IMR-90 (cell line): ENCODE results near the gene CUBN. TPM values are rescaled to one million over a fixed set of nuclear protein-coding genes. Genes with fewer than 3 reads are reported as not detected.

ENCODE experiments used
- ATAC-seq: fragments of 200-7000 bp; cut with Tn5 transposase; 2 replicates; pipeline ENCODE4 v1.9.1; 2020; ENCODE audit warnings: low read depth, mild to moderate bottlenecking, moderate library complexity
- BruUV-seq: library from RNA; stranded (reverse); fragments of 400-500 nt; replicated peaks from 2 replicates; lab custom pipeline; 2021; lab: Mats Ljungman, UMichigan
- CTCF ChIA-PET: fragments of 300-600 bp; formaldehyde crosslinking; extraction: SDS; loops from one replicate; lab custom pipeline; 2021; ENCODE audit warnings: antibody characterized with exemption; lab: Yijun Ruan, JAX
- POLR2A ChIA-PET: fragments of 300-600 bp; sonication (Branson Sonifier 250); formaldehyde crosslinking; loops from one replicate; lab custom pipeline; 2022; ENCODE audit warnings: antibody characterized with exemption; ENCODE audit not compliant: unreplicated experiment; lab: Charles Lee
- DNase-seq: peaks from one replicate; pipeline ENCODE4 v3.0.0; 2013
- H2AFZ ChIP-seq: replicated peaks from 2 replicates; pipeline ENCODE3; 2013; ENCODE audit warnings: low read length, mild to moderate bottlenecking; ENCODE audit not compliant: poor library complexity
- H2AK5ac ChIP-seq: 2 replicates; pipeline ENCODE4 v1.6.1; 2013; ENCODE audit warnings: low read depth, low read length, inconsistent platforms
- H2AK9ac ChIP-seq: replicated peaks from 2 replicates; pipeline ENCODE3; 2013; ENCODE audit warnings: mild to moderate bottlenecking, low read depth, low read length, moderate library complexity; ENCODE audit not compliant: poor library complexity
- H2BK120ac ChIP-seq: 2 replicates; pipeline ENCODE4 v1.6.1; 2013; ENCODE audit warnings: low read depth, low read length, inconsistent platforms
- H2BK15ac ChIP-seq: 3 replicates; pipeline ENCODE4 v1.6.1; 2013; ENCODE audit warnings: low read depth, low read length, inconsistent platforms
- H2BK20ac ChIP-seq: 2 replicates; pipeline ENCODE4 v1.6.1; 2013; ENCODE audit warnings: low read depth, mild to moderate bottlenecking, inconsistent platforms, low read length, moderate library complexity
- H2BK5ac ChIP-seq: 2 replicates; pipeline ENCODE4 v1.6.1; 2013; ENCODE audit warnings: mild to moderate bottlenecking, low read depth, low read length, inconsistent platforms; ENCODE audit not compliant: poor library complexity, severe bottlenecking
- H3K14ac ChIP-seq: replicated peaks from 2 replicates; pipeline ENCODE4 v1.6.1; 2013; ENCODE audit warnings: low read depth, low read length, inconsistent platforms
- H3K18ac ChIP-seq: 2 replicates; pipeline ENCODE4 v1.6.1; 2013; ENCODE audit warnings: low read depth, low read length, control low read depth
- H3K23ac ChIP-seq: 2 replicates; pipeline ENCODE4 v1.6.1; 2013; ENCODE audit warnings: low read depth, low read length, inconsistent platforms
- H3K27ac ChIP-seq: 2 replicates; pipeline ENCODE4 v1.5.1; 2013; ENCODE audit warnings: mild to moderate bottlenecking, control low read depth, low read length; ENCODE audit not compliant: insufficient read depth
- H3K27me3 ChIP-seq: 2 replicates; pipeline ENCODE4 v1.6.1; 2013; ENCODE audit warnings: low read length; ENCODE audit not compliant: control insufficient read depth, insufficient read depth
- H3K36me3 ChIP-seq: 2 replicates; pipeline ENCODE4 v1.6.1; 2013; ENCODE audit warnings: low read length, mixed read lengths; ENCODE audit not compliant: control insufficient read depth, insufficient read depth
- H3K4ac ChIP-seq: 2 replicates; pipeline ENCODE4 v1.6.1; 2013; ENCODE audit warnings: low read depth, low read length, inconsistent platforms
- H3K4me1 ChIP-seq: 2 replicates; pipeline ENCODE4 v1.6.1; 2013; ENCODE audit warnings: low read length, mixed read lengths; ENCODE audit not compliant: control insufficient read depth, insufficient read depth
- H3K4me2 ChIP-seq: 2 replicates; pipeline ENCODE4 v1.6.1; 2013; ENCODE audit warnings: low read depth, mild to moderate bottlenecking, control low read depth, low read length, moderate library complexity
- H3K4me3 ChIP-seq: 2 replicates; pipeline ENCODE4 v1.5.1; 2013; ENCODE audit warnings: low read depth, mild to moderate bottlenecking, control low read depth, low read length, moderate library complexity; ENCODE audit not compliant: insufficient read depth
- H3K56ac ChIP-seq: 2 replicates; pipeline ENCODE4 v1.6.1; 2013; ENCODE audit warnings: low read length, inconsistent platforms; ENCODE audit not compliant: insufficient read depth; ENCODE audit errors: extremely low read depth
- H3K79me1 ChIP-seq, 2 experiments: 2 replicates each; pipeline ENCODE4 v1.6.1; 2013; ENCODE audit warnings: low read length in 2 of 2, inconsistent platforms in 1 of 2, low read depth in 1 of 2
- H3K9ac ChIP-seq: 2 replicates; pipeline ENCODE4 v1.6.1; 2013; ENCODE audit warnings: low read depth, low read length, control low read depth
- H3K9me1 ChIP-seq: 2 replicates; pipeline ENCODE4 v1.6.1; 2013; ENCODE audit warnings: low read length, inconsistent platforms; ENCODE audit not compliant: insufficient read depth
- H3K9me3 ChIP-seq: 2 replicates; pipeline ENCODE4 v1.6.1; 2013; ENCODE audit warnings: low read length; ENCODE audit not compliant: control insufficient read depth, insufficient read depth
- H4K20me1 ChIP-seq: 2 replicates; pipeline ENCODE4 v1.6.1; 2013; ENCODE audit warnings: low read length, inconsistent platforms; ENCODE audit not compliant: insufficient read depth
- H4K5ac ChIP-seq: 2 replicates; pipeline ENCODE4 v1.6.1; 2013; ENCODE audit warnings: mild to moderate bottlenecking, low read depth, low read length, control low read depth
- H4K8ac ChIP-seq, 2 experiments: 2 replicates each; pipeline ENCODE4 v1.6.1; 2013; ENCODE audit warnings: low read depth in 2 of 2, low read length in 2 of 2, control low read depth in 1 of 2, inconsistent platforms in 1 of 2
- H4K91ac ChIP-seq: 2 replicates; pipeline ENCODE4 v1.6.1; 2013; ENCODE audit warnings: low read depth, low read length, inconsistent platforms; ENCODE audit not compliant: insufficient read depth
- BHLHE40 ChIP-seq: fragments of 150-350 bp; IDR thresholded peaks from 2 replicates; pipeline ENCODE4 v1.6.1; 2016; ENCODE audit warnings: mild to moderate bottlenecking, low read depth, low read length
- CEBPB ChIP-seq: IDR thresholded peaks from 2 replicates; pipeline ENCODE4 v1.6.1; 2012; ENCODE audit warnings: low read depth, low read length, improper control_type of control experiment
- CHD1 ChIP-seq: IDR thresholded peaks from 2 replicates; pipeline ENCODE4 v1.6.1; 2012; ENCODE audit warnings: low read depth, low read length, improper control_type of control experiment
- CTCF ChIP-seq: conservative IDR thresholded peaks from 2 replicates; pipeline ENCODE4 v1.5.1; 2012; ENCODE audit warnings: mild to moderate bottlenecking, low read depth, low read length, improper control_type of control experiment
- ELK1 ChIP-seq: fragments of 150-350 bp; IDR thresholded peaks from 2 replicates; pipeline ENCODE4 v1.6.1; 2016; ENCODE audit warnings: low read depth, mild to moderate bottlenecking, low read length, moderate library complexity, borderline replicate concordance
- FOS ChIP-seq: fragments of 150-350 bp; IDR thresholded peaks from 2 replicates; pipeline ENCODE4 v1.6.1; 2016; ENCODE audit warnings: low read depth, low read length
- MAFK ChIP-seq: IDR thresholded peaks from 2 replicates; pipeline ENCODE4 v1.6.1; 2012; ENCODE audit warnings: low read depth, low read length, improper control_type of control experiment
- MAZ ChIP-seq: IDR thresholded peaks from 2 replicates; pipeline ENCODE4 v1.6.1; 2012; ENCODE audit warnings: low read depth, mild to moderate bottlenecking, low read length, improper control_type of control experiment, moderate library complexity, borderline replicate concordance
- MXI1 ChIP-seq: IDR thresholded peaks from 2 replicates; pipeline ENCODE4 v1.6.1; 2012; ENCODE audit warnings: low read depth, mild to moderate bottlenecking, low read length, moderate library complexity, borderline replicate concordance
- NFE2L2 ChIP-seq: fragments of 150-350 bp; IDR thresholded peaks from 2 replicates; pipeline ENCODE4 v1.6.1; 2016; ENCODE audit warnings: low read depth, mild to moderate bottlenecking, low read length
- POLR2A ChIP-seq: IDR thresholded peaks from 2 replicates; pipeline ENCODE4 v1.6.1; 2012; ENCODE audit warnings: mild to moderate bottlenecking, low read depth, low read length
- RAD21 ChIP-seq: IDR thresholded peaks from 2 replicates; pipeline ENCODE4 v1.6.1; 2012; ENCODE audit warnings: low read length, improper control_type of control experiment
- RCOR1 ChIP-seq: IDR thresholded peaks from 2 replicates; pipeline ENCODE4 v1.6.1; 2012; ENCODE audit warnings: mild to moderate bottlenecking, low read length, improper control_type of control experiment; ENCODE audit not compliant: insufficient replicate concordance
- RFX5 ChIP-seq: IDR thresholded peaks from 2 replicates; pipeline ENCODE4 v1.8.0; 2012; ENCODE audit warnings: low read depth, mild to moderate bottlenecking, low read length, moderate library complexity
- SMC3 ChIP-seq: fragments of 150-350 bp; IDR thresholded peaks from 2 replicates; pipeline ENCODE4 v1.6.1; 2016; ENCODE audit warnings: low read depth, mild to moderate bottlenecking, antibody characterized with exemption, low read length, moderate library complexity
- USF2 ChIP-seq: fragments of 150-350 bp; IDR thresholded peaks from 2 replicates; pipeline ENCODE4 v1.6.1; 2017; ENCODE audit warnings: mild to moderate bottlenecking, antibody characterized with exemption, low read length, low read depth
- dilution Hi-C: fragments of 300-500 bp; cut with HindIII; formaldehyde crosslinking; loops from one replicate; pipeline ENCODE4 v1.14.3; 2018; ENCODE audit warnings: low sequenced_read_pairs; ENCODE audit not compliant: unreplicated experiment
- in situ Hi-C: fragments of 300-500 bp; cut with MboI; formaldehyde crosslinking; loops from 3 replicates; pipeline ENCODE4 v1.14.3; 2019; ENCODE audit warnings: low sequenced_read_pairs, inconsistent platforms, mixed read lengths
- intact Hi-C: fragments of 100-400 bp; cut with micrococcal nuclease; formaldehyde crosslinking; loops from 2 replicates; pipeline ENCODE4 v1.10.0; 2022
- polyA plus RNA-seq, 3 experiments: library from polyadenylated mRNA; depleted of rRNA; stranded (reverse); fragments of >200 nt; gene quantifications; 2 replicates each; pipeline ENCODE4 v1.2.3, GENCODE V29; 2012; ENCODE audit warnings: low replicate concordance in 1 of 3
- total RNA-seq: library from RNA; depleted of rRNA; stranded (reverse); fragments of >200 nt; gene quantifications from 2 replicates; pipeline ENCODE4 v1.2.3, GENCODE V29; 2012

CUBN gene
- total and polyA plus RNA-seq, 2 of the 4 experiments (the other 2 are of a cell fraction), result 0.19 to 0.54 TPM

GRCh38 chr10:17074541-17074847 lies 55.1 kb downstream of the CUBN start:
- Histone ChIP-seq H3K27me3 (no peaks in the 10 kb centered on the region), H2AFZ (no peak overlapping the region), H3K9me1 (peaks cover 3% of the 10 kb centered on the region; the same call in 1 of the 2 replicates), H2BK5ac (no peak overlapping the region), H3K27ac (no peak overlapping the region), H3K4me1 (peaks cover 13% of the 10 kb centered on the region), H3K4ac (no peak overlapping the region), H3K79me1 (peaks cover 0 to 12% of the 10 kb centered on the region in 2 experiments; a peak in 3 of 4 replicates), H4K5ac (no peak overlapping the region), H3K36me3 (no peaks in the 10 kb centered on the region), H3K18ac (no peak overlapping the region; the same call in 1 of the 2 replicates), H4K20me1 (no peaks in the 10 kb centered on the region), H2BK20ac (no peak overlapping the region), H4K91ac (no peak overlapping the region), H3K23ac (no peak overlapping the region), H3K9me3 (no peaks in the 10 kb centered on the region), H2AK9ac (no peak overlapping the region), H3K14ac (no peak overlapping the region), H2AK5ac (no peak overlapping the region), H3K4me3 (no peak overlapping the region), H2BK15ac (no peak overlapping the region), H3K56ac (no peak overlapping the region), H4K8ac (no peak overlapping the region), H2BK120ac (peak overlapping the region; percentile 2; the same call in 1 of the 2 replicates), H3K9ac (no peak overlapping the region), H3K4me2 (no peak overlapping the region)
- in situ Hi-C loops, result no loop called here
- BruUV-seq, result no TSS peak
- TF ChIP-seq NFE2L2 (no peak), CEBPB (no peak), MXI1 (no peak), RCOR1 (no peak), MAFK (no peak), MAZ (no peak), RFX5 (no peak), POLR2A (no peak), USF2 (no peak), RAD21 (no peak), CTCF (no peak), ELK1 (no peak), CHD1 (no peak), FOS (no peak), BHLHE40 (no peak), SMC3 (no peak)
- dilution Hi-C loops, result no loop called here
- ATAC-seq (no peak), DNase-seq (peak; percentile 52)
- intact Hi-C loops, result no loop called here
- ChIA-PET CTCF (no interaction called here), POLR2A (no interaction called here)
